GM19468 (cell line): Measurements from ENCODE around the gene ARHGEF1.
"Not testable (repeated sequence)": the region's sequence is repeated elsewhere in the genome, so short reads cannot be mapped to it uniquely, and the experiment has no call there.

ENCODE experiments used
- ATAC-seq: cut with Tn5 transposase; IDR thresholded peaks from one replicate; pipeline ENCODE4 v1.9.1; 2021; ENCODE audit warnings: mild to moderate bottlenecking, moderate library complexity, moderate number of reproducible peaks; ENCODE audit not compliant: unreplicated experiment; ENCODE audit errors: extremely low read depth

ARHGEF1 gene

DNA sequence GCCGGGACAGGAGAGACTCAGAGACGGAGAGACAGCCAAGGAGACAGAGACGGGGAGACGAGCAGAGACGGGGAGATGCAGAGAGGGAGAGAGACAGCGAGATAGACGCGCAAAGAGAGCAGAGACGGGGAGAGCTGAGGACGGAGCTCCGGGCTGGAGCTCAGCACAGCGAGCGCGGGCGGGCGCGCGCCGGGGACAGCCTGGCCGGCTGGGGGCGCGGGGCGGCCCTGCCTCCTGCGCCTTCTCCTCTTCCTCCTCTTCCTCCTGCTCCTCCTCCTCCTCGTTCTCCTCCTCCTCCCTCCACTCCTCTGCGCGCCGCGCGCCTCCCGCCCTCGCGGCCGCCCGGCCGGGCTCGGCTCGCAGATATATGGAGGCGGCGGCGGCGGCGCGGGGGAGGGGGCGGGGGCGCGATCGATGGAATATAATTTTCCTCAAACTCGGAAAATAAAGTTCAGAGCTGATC lies 45.3 kb downstream of the ARHGEF1 start, which contains the start of gene ERFL:
TSS of gene ERFL (minus strand) at position 229 of the 463 bp plus-strand sequence. CDS start 15,530 bp downstream, outside the sequence.
- ATAC-seq = no peak

DNA sequence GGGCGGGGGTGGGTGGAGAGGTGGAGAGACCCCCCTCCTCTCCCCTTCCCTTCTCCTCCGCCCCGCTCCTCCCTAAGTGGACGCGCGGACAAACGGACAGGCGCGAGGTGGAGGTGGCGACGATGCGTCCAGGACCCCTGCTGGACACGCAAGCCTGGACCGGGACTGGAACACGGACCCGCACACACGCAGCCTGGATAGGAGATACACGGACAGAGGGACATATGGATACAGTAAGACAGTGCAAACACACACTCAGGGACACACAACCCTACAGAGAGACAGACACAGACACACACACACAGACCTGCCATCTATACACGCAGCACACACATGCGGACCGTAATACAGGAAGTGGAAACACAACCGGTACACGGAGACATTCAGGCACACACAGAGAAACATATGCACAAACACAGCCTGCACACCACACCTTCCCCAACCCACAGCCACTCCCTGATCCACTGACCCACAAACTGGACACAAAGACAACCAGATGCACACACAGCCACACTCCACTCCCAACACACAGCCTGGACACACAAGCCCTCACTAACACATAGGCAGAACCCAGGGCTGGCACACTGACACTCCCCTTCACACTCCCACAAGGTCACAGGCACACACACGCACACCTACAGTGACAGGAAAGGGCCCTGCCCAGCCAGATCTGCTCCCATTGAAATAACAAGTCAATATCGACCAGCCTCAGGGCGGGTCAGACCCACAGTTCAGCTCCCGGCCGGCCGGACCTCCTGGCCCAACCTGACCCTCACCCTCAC lies 46.0 kb downstream of the ARHGEF1 start:
- no peak for ATAC-seq

DNA sequence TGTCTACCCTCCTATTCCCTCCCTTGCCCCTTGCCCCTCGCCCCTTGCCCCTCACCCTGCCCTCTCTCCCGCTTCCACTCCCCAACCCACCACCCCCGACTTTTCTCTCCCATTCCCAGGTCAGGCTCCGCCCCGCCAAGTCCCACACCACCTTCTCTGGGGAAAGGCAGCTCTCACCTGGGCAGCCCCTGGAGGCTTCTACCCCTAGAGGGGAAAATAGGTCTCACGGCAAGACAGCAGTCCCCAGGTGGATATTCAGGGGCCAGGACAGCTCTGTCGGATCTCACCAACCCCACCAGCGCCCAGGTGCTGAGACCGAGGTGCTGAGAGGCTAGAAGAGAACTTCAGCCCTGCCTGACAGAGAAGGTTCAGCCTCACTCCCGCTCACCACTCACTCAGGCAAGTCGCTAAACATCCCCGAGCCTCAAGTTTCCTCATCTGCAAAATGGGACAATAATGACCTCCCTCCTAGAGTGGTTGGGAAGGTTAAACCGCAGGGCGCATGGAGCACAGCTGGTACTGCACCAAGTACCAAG lies 46.6 kb downstream of the ARHGEF1 start:
- no peak for ATAC-seq

- no peak for ATAC-seq
These were observed 47.3 kb downstream of the ARHGEF1 start for GRCh38 chr19:41930322-41930722.

GRCh38 chr19:41930926-41931592 lies 48.1 kb downstream of the ARHGEF1 start:
- no peak for ATAC-seq

GRCh38 chr19:41932259-41932719 lies 49.3 kb downstream of the ARHGEF1 start:
- no peak for ATAC-seq

- ATAC-seq = no peak
These were observed 49.8 kb downstream of the ARHGEF1 start for GRCh38 chr19:41932720-41933332.

- no peak for ATAC-seq
These were observed 50.9 kb downstream of the ARHGEF1 start for GRCh38 chr19:41933693-41934426.

DNA sequence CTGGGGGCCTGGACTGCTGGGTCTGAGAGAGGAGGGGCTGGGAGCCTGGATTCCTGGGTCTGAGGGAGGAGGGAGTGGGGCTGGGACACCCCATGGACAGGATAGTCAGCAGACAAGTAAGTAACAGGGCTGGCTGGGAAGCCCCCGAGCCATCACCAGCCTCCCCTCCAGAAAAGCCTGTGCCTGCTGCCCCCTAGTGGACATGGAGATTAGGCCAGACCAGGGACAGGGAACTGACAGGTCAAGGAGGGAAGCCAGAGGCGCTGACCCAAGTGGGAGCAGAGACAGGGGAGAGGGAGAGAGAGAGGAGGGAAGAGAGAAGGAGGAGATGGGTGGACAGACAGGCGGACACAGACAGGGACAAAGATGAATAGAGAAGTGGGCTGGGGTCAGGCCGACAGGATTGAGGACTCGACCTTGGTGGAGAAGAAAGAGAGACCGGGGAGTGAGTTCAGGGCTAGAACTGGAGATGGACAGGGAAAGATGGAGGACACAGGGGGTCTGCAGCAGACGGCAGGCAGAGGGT lies 51.9 kb downstream of the ARHGEF1 start:
- ATAC-seq = no peak

DNA sequence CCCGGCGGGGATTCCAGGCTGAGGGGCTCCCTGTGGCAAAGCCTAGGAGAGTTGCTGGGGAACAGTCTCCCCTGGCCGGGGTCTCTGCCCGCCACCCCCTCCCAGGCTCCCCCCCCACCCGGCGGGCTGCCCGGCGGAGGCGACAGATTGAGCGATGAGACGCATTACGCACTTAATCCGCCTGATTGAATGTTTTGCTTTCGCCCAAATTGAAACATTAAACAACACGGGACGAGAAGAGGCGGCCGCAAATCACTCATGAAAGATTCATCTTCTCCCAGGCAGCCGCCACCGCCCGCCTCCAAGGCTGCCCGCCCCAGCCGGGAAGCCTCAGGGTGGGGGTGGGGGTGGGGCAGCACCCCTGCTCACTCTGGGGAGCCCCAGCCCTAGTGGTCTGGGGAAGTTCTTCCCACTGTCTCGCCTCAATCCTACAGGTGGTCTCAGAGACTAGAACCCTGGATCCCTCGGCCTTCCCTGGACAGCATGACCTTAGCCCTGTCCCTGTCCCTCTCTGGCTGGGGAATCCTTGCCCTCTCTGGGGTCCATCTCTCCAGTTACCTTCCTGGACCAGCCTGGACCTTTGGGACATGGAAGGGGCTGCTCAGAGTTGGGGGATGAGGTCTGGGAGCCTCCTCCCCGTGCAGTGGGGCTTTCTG lies 52.9 kb downstream of the ARHGEF1 start:
- no peak for ATAC-seq

DNA sequence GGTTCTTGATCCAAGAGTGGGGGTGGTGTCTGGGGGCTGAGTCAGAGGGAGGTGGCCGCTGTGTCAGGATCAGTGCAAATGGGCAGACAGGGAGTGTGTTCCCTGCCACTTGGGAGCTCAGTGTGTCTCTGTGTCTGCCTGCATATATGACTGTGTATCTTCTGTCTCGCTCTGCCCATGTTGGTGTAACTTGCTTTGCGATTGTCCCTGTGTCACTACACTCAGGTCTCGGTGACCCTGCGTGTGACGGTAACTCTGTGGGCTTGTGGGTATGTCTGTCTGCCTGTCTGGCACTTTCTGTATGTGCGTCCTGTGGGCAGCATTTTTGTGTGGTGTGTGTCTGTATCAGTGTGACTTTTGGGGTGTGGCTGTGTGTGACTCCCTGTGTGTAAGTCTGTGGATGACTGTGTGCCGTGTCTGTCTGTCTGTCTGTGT lies 53.4 kb downstream of the ARHGEF1 start:
- no peak for ATAC-seq

DNA sequence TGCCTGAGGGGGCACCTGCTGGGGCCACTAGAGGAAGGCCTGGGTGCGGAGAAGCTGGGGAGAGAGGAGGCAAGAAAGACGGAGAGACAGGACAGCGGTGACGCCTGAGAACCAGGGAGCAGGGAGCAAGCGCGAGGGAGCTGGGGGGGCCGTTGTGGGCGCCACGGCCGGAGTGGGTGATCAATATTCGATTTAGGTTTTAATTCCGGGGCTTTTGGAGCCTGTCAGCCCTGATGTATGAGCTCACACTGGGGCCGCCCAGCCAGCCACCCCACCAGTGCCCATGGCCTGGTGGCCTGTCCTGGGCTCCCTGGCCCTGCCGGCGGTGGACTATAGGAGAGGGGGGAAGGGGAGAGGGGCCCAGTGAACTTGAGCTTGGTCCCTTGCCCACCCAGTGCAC lies 54.0 kb downstream of the ARHGEF1 start:
- ATAC-seq = no peak

- ATAC-seq = no peak
These were observed 54.8 kb downstream of the ARHGEF1 start for GRCh38 chr19:41937525-41938468.

DNA sequence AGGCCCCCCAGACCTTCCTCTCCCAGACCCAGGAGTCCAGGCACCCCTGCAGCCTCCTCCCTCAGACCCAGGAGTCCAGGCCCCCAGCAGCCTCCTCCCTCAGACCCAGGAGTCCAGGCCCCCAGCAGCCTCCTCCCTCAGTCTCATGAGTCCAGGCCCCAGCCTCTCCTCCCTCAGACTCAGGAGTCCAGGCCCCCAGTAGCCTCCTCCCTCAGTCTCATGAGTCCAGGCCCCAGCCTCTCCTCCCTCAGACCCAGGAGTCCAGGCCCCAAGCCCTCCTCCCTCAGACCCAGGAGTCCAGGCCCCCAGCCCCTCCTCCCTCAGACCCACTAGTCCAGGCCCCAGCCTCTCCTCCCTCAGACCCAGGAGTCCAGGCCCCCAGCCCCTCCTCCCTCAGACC lies 56.2 kb downstream of the ARHGEF1 start:
- ATAC-seq = not testable (repeated sequence)

DNA sequence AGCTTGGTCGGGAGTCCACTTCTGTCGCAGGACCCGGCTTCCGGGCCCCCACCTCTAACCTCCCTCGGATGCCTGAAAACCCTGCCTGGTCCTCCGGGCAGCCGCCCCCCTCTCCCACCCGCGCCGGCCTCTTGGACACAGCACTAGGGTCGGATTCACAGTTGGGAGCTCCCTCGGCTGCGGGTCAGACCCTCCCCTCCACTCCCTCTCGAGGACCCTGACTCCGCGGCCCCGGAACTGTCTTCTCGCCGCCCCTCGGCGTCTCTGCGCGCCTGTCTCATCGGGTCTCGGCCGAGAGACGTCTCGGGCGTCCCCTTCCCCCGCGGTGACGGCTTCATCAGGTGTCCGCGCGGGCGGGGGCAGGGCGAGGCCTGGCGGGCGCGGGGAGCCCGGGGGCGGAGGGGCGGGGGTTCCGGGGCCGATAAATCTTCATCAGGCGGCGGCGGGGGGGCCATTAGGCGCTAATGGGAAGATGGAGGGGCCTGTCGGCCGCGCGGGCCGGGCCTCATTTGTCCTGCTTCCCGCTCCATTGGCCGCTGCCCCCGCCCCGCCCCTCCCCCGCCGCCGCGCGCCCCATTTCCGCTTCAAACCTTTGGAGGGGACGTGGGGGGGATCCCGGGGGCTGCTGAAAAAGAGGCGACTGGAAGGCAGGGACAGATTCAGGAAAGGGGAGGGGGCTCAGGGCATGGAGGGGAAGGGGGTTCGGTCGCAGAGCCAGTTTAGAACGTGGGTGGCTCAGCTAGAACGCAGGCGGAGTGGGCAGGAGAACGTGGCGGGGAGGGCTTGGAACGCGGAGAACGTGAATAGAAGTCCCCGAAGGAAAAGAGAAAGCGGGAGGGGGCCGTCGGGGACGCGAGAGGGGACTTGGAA lies 57.1 kb downstream of the ARHGEF1 start:
- ATAC-seq = no peak

DNA sequence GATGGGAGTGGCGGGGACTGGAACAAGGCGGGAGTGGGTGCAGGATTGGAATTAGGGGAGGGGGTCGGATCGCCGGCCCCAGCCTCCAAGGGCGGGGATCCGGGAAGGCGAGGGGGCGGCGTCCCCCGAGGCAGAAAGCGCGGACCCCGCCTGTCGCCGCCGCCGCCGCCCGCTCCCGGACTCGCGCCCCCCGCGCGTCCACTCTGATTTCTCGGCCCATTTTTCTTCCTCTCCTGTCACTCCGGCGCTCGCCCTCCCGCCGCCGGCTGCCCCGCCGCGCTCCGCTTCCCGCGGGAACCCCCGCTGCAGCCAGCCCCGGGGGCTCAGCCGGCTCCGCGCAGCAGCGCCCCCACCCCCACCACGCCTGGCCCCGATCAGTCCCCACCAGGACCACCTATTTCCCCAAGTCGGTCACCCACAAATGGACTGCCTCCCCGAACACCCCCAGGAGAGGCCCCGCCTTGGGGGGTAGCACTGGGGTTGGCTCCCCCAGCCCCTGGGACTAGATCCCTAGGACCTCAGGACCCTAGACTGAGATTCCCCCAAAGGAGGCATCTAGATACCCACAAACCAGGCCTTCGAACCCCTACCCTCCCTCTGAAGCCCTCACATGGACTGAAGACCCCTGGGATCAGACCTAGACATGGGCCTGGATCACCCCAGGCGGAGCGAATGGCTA lies 57.9 kb downstream of the ARHGEF1 start:
- ATAC-seq = no peak
